Neural cell (in vitro differentiated cells): ENCODE data around the gene SIL1. TPM values are rescaled to one million over a fixed set of nuclear protein-coding genes. Genes with fewer than 3 reads are reported as not detected.

Source experiments
- H2AFZ ChIP-seq: fragments of 200-600, 300-800 bp; sonication (generic), shearing (Covaris generic); 2 replicates; pipeline ENCODE4 v1.6.0; 2014; ENCODE audit warnings: low read depth, mild to moderate bottlenecking, antibody characterized with exemption, low read length, moderate library complexity
- H3F3A ChIP-seq: fragments of 200-600 bp; shearing (Covaris generic); 2 replicates; pipeline ENCODE4 v1.6.1; 2016; ENCODE audit warnings: mild to moderate bottlenecking, moderate library complexity, mixed read lengths, antibody characterized with exemption, low read length; ENCODE audit not compliant: insufficient read depth, poor library complexity, severe bottlenecking
- H3K27ac ChIP-seq: fragments of 200-600, 300-800 bp; sonication (generic), shearing (Covaris generic); 2 replicates; pipeline ENCODE4 v1.5.1; 2014; ENCODE audit warnings: mild to moderate bottlenecking, low read length, moderate library complexity
- H3K27me3 ChIP-seq: fragments of 300-800, 200-600 bp; sonication (generic), shearing (Covaris generic); 2 replicates; pipeline ENCODE4 v1.6.0; 2014; ENCODE audit warnings: mild to moderate bottlenecking, low read depth, low read length, moderate library complexity; ENCODE audit not compliant: insufficient read depth
- H3K36me3 ChIP-seq: fragments of 300-800, 200-600 bp; sonication (generic), shearing (Covaris generic); 2 replicates; pipeline ENCODE4 v1.5.1; 2014; ENCODE audit warnings: mild to moderate bottlenecking, antibody characterized with exemption, low read length, moderate library complexity; ENCODE audit not compliant: insufficient read depth
- H3K4me2 ChIP-seq: fragments of 300-800, 200-600 bp; sonication (generic), shearing (Covaris generic); 2 replicates; pipeline ENCODE4 v1.6.0; 2014; ENCODE audit warnings: mild to moderate bottlenecking, low read length
- H3K4me3 ChIP-seq: fragments of 300-800, 200-600 bp; sonication (generic), shearing (Covaris generic); 2 replicates; pipeline ENCODE4 v1.5.1; 2014; ENCODE audit warnings: mild to moderate bottlenecking, low read length, moderate library complexity
- H3K79me2 ChIP-seq: fragments of 200-600 bp; shearing (Covaris generic); replicated peaks from 2 replicates; pipeline ENCODE4 v1.6.0; 2014; ENCODE audit warnings: mild to moderate bottlenecking, low read length, moderate library complexity; ENCODE audit not compliant: insufficient read depth
- H3K9ac ChIP-seq: fragments of 300-800, 200-600 bp; sonication (generic), shearing (Covaris generic); 2 replicates; pipeline ENCODE4 v1.6.1; 2016; ENCODE audit warnings: mild to moderate bottlenecking, low read length, mixed read lengths
- H3K9me2 ChIP-seq: fragments of 200-600 bp; shearing (Covaris generic); 2 replicates; pipeline ENCODE4 v1.6.1; 2016; ENCODE audit warnings: mild to moderate bottlenecking, low read length, mixed read lengths; ENCODE audit not compliant: insufficient read depth
- H3K9me3 ChIP-seq: fragments of 200-600, 300-800 bp; sonication (generic), shearing (Covaris generic); 2 replicates; pipeline ENCODE4 v1.6.1; 2016; ENCODE audit warnings: mild to moderate bottlenecking, mixed run types, low read length, moderate library complexity, mixed read lengths
- H4K20me1 ChIP-seq: fragments of 200-600 bp; shearing (Covaris generic); 2 replicates; pipeline ENCODE4 v1.6.1; 2016; ENCODE audit warnings: mild to moderate bottlenecking, mixed run types; ENCODE audit not compliant: insufficient read depth
- CTCF ChIP-seq: fragments of 450-650 bp; IDR thresholded peaks from 2 replicates; pipeline ENCODE4 v1.5.1; 2014; ENCODE audit warnings: antibody characterized with exemption, mild to moderate bottlenecking, moderate library complexity; ENCODE audit not compliant: poor library complexity, severe bottlenecking
- EP300 ChIP-seq: fragments of 450-650 bp; conservative IDR thresholded peaks from 2 replicates; pipeline ENCODE4 v1.6.1; 2014; ENCODE audit warnings: antibody characterized with exemption, mild to moderate bottlenecking, moderate library complexity; ENCODE audit not compliant: poor library complexity, severe bottlenecking
- EZH2 ChIP-seq: fragments of 200-600, 300-800 bp; shearing (Covaris generic), sonication (generic); IDR thresholded peaks from 2 replicates; pipeline ENCODE4 v1.6.1; 2014; ENCODE audit warnings: antibody characterized with exemption, low read length, borderline replicate concordance, mild to moderate bottlenecking; ENCODE audit not compliant: insufficient read depth, poor library complexity, severe bottlenecking
- MXI1 ChIP-seq: fragments of 450-650 bp; conservative IDR thresholded peaks from 2 replicates; pipeline ENCODE4 v1.6.1; 2014; ENCODE audit warnings: antibody characterized with exemption, mild to moderate bottlenecking; ENCODE audit not compliant: poor library complexity, severe bottlenecking
- POLR2AphosphoS5 ChIP-seq: IDR thresholded peaks from 2 replicates; pipeline ENCODE4 v1.6.1; 2012
- RAD21 ChIP-seq: fragments of 450-650 bp; conservative IDR thresholded peaks from 2 replicates; pipeline ENCODE4 v1.6.1; 2014; ENCODE audit warnings: antibody characterized with exemption, mild to moderate bottlenecking, moderate library complexity
- REST ChIP-seq: IDR thresholded peaks from 2 replicates; pipeline ENCODE4 v1.6.1; 2012; ENCODE audit warnings: borderline replicate concordance
- SMC3 ChIP-seq: fragments of 450-650 bp; conservative IDR thresholded peaks from 2 replicates; pipeline ENCODE4 v1.6.1; 2014; ENCODE audit warnings: antibody characterized with exemption, mild to moderate bottlenecking, moderate library complexity; ENCODE audit not compliant: poor library complexity
- TAF1 ChIP-seq: IDR thresholded peaks from 2 replicates; pipeline ENCODE4 v1.6.1; 2012; ENCODE audit warnings: low read depth
- polyA plus RNA-seq: library from polyadenylated mRNA; depleted of rRNA; stranded (reverse); fragments of >200 nt; gene quantifications from 2 replicates; pipeline ENCODE4 v1.2.3, GENCODE V29; 2014

SIL1 gene
- polyA plus RNA-seq, 1 donor from 2014 or later, result 4.7 TPM

- Histone ChIP-seq H2AFZ (no peak overlapping the region), H3K9me3 (no peaks in the 10 kb centered on the region), H3K9ac (no peak overlapping the region), H3K36me3 (no peaks in the 10 kb centered on the region), H3K9me2 (no peaks in the 10 kb centered on the region), H3F3A (no peaks in the 10 kb centered on the region), H3K79me2 (no peaks in the 10 kb centered on the region), H3K27ac (no peak overlapping the region), H3K27me3 (no peaks in the 10 kb centered on the region), H4K20me1 (no peaks in the 10 kb centered on the region), H3K4me2 (no peak overlapping the region), H3K4me3 (no peak overlapping the region)
- TF ChIP-seq CTCF (no peak), EP300 (no peak), MXI1 (no peak), REST (no peak), POLR2AphosphoS5 (no peak), RAD21 (no peak), TAF1 (no peak), EZH2 (no peak), SMC3 (no peak)
Observed at GRCh38 chr5:139063664-139064054, 134.5 kb downstream of the SIL1 start.

GRCh38 chr5:139062910-139063663, 135.1 kb downstream of the SIL1 start:
- Histone ChIP-seq H3K9me3 (no peaks in the 10 kb centered on the region), H3K27me3 (no peaks in the 10 kb centered on the region), H3K9me2 (no peaks in the 10 kb centered on the region), H3K79me2 (no peaks in the 10 kb centered on the region), H3K4me3 (no peak overlapping the region), H3K4me2 (no peak overlapping the region), H3K27ac (no peak overlapping the region), H3K9ac (no peak overlapping the region), H2AFZ (no peak overlapping the region), H3K36me3 (no peaks in the 10 kb centered on the region), H4K20me1 (no peaks in the 10 kb centered on the region), H3F3A (no peaks in the 10 kb centered on the region)
- TF ChIP-seq POLR2AphosphoS5 (no peak), CTCF (no peak), TAF1 (no peak), EP300 (no peak), REST (no peak), SMC3 (no peak), EZH2 (no peak), MXI1 (no peak), RAD21 (no peak)
